Measurements from ENCODE around the gene ACSL1.

ACSL1 gene, protein sequence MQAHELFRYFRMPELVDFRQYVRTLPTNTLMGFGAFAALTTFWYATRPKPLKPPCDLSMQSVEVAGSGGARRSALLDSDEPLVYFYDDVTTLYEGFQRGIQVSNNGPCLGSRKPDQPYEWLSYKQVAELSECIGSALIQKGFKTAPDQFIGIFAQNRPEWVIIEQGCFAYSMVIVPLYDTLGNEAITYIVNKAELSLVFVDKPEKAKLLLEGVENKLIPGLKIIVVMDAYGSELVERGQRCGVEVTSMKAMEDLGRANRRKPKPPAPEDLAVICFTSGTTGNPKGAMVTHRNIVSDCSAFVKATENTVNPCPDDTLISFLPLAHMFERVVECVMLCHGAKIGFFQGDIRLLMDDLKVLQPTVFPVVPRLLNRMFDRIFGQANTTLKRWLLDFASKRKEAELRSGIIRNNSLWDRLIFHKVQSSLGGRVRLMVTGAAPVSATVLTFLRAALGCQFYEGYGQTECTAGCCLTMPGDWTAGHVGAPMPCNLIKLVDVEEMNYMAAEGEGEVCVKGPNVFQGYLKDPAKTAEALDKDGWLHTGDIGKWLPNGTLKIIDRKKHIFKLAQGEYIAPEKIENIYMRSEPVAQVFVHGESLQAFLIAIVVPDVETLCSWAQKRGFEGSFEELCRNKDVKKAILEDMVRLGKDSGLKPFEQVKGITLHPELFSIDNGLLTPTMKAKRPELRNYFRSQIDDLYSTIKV

DNA sequence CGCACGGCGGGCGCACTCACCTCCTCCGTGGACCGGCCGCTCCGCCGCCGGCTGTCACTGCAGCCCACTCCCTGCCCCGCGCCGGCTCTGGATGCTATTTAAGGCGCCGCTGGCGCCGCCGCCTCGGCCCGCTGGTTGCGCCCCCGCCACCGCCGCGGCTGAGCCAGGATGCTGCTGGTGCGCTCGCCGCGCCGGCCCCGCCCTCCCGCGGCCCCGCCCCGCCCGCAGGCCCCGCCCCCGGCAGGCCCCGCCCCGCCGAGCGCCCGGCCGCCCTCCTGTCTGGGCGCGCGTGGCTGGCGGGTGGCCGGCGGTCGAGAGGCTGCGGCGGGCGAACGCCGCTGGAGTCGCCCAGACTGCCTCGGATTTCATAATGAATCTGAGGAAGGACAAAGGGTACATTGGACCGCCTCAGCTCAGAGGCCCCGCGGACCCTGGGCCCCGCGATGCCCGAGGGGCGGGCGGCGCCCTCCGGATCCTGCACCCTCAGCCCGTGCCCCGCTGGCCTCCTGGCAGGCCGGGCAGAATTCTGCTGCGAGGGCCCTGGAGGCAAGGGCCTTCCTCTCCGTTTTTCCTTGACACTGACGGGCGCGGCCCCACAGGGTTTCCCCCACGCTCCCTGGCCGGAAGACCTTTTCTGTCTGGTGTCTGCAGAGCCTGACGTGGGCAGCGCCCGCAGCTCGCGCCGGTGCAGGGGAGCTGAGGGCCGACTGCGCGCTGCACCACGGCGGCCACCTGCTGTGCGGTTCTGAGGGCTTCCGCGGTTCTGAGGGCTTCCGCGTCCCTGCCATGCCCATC lies at the start of gene ACSL1:
Gene ACSL1 (minus strand): TSS at position 73 of the 795 bp plus-strand sequence. CDS start 22,454 bp downstream, outside the sequence.
- peak; percentile 15 for DNase-seq

DNA sequence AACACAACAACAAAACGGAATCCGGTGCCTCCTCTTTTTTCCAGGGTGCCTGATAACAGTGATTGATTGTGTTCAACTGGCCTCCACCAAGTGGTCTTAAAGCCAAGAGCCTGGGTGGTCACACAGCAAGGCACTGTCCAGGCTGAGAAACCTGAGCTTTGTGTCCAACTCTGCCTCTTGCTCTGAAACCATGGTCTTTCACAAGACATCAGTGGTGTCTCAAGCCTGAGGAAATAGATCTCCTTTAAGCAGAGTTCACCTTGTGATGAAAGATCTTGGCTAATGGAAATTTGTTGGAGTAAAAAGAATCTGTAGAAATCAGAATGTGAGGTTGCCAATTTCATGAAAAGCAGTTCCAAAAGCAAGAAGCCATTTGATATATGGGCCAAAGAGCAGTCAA lies 47.3 kb upstream of the ACSL1 start:
- no peak for DNase-seq

DNA sequence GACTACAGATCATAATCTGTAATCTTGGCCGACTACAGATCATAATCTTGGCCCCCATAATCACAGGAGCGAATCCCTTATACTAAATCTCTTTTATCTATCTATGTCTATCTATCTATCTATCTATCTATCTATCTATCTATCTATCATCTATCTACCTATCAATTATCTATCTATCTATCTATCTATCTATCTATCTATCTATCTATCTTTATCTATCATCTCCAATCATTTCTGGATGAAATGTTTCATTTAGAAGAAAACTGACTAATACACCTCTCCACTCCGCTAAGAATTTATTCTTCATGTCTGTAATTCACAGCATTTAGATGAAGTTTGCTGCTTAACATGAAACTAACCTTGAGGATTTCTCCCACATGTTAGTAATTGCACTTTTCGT lies 45.0 kb upstream of the ACSL1 start:
- no peak for DNase-seq

DNA sequence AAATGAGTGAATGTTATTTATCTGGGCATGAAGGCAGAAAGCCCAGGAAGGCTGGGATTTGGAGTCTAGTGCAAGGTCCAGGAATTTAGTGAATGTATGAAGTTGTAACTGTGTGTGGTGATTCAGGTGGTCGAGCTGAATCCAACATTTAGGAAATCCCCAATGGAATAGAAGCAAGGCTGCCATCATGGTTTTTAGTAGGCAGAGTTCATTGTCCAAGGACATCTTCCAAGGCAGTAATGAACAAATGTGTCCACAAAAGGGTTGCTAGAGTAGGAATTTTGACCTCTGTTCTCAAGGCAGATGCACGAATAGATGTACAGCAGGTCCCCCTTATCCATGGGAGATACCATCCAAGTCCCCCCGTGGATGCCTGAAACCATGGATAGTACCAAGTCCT lies 42.9 kb upstream of the ACSL1 start:
- no peak for DNase-seq

DNA sequence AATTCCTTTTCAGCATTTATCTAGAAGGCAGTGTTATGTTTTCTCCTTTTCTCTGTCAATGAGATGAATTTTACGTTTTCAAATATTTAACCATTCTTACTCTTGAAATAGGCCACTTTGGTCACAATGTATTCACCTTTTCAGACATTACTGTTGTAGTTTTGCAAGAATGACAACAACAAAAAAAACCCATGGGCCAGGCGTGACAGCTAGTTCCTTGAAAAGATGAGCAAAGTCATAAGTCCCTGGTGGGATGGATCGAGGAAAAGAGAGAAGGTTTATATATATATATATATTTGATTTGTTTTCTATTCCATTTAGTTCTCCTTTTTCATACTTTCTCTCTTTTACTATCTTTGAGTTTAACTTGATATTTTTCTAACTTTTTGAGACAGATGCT lies 38.1 kb upstream of the ACSL1 start:
- DNase-seq = no peak

DNA sequence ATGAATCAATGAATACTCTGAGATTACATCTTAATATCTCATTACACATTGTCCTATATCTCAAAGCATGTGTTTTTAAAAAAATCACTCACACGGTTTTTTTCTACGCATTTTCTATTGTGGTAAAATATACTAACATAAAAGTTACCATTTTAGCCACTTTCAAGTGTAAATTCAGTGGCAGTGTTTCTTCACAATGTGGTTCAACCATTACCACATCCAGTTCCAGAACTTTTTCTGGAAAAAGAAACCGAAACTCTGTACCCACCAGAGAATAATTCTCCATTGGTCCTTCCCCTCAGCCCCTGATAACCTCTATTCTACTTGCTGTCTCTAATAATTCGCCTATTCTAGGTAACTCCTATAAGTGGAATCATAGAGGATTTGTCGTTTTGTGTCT lies 35.3 kb upstream of the ACSL1 start:
- no peak for DNase-seq

DNA sequence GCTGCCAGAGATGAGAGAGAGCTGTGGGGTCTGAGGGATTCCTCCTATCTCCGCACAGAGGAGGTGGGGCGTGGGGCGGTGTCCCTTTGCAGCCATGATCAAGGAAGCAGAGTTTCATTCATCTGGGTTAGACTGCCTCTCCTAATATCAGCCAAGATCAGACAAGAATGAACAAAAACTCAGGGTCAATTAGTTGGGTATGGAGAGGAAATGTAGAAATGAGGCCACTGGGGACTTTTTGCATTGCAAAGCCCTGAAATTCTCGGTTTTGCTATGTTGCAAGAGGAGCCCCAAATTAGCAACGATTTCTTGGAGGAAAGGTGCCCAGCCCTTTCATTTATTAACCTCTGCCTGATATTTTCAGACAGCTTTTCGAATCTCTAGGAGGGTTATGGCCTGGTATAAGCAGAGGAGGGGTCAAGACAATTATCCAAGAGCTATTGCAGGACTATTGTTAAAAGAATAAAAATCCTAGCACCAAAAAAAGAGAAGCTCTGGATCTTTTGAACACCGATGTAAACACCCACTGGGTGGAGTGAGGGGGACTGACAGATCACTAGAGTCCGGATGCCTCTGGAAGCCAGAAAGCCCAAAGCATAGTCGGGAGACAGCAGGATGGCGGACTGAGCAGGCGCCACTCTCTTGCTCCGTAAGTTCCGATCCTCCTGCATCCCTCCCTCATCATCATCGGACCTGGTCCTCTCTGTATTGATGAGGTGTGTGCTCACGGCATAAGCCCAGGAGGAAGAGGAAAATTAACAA lies 34.4 kb upstream of the ACSL1 start:
- DNase-seq = no peak

DNA sequence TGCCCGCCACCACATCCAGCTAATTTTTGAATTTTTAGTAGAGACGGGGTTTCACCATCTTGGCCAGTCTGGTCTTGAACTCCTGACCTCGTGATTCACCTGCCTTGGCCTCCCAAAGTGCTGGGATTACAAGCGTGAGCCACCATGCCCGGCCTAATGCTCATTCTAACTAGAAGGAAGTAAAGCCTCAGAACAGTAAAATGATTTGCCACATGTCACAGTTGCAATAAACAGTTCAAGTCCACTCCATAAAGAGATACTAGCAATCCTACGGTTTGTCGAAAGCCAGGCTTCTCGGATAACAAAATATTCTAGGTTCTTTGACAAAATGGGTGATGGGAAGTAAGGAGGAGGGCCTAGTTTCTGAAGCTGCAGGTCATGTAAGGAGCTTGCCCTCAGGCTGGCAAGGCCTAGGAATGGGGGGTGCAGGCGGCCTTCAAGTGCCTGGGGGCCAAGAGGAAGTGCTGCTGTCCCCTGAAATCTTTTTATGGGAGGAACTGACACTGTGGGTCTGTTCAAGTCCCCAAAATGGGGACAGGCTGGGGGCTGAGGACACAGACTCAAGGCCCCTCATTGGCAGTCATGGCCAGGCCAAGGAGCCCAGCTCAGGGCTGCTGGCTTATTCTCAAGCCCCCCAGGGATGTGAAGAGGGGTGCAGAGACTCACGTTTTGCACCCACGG lies 31.8 kb upstream of the ACSL1 start:
- DNase-seq = no peak

DNA sequence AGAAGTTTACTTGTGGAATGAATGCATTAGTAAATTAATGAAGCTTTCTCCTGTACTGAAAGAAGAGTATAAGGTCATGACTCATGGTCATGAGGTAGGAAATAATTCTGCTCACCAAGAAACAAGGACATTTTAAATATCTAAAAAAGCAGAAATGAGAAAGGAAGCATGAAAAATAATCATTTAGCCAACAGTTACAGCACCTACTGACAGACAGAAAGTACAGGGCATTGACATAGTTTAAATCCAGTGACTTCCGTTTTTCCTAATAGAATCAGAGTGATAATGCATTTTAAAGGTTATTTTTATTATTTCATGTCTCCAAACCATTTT lies 30.5 kb upstream of the ACSL1 start:
- no peak for DNase-seq

DNA sequence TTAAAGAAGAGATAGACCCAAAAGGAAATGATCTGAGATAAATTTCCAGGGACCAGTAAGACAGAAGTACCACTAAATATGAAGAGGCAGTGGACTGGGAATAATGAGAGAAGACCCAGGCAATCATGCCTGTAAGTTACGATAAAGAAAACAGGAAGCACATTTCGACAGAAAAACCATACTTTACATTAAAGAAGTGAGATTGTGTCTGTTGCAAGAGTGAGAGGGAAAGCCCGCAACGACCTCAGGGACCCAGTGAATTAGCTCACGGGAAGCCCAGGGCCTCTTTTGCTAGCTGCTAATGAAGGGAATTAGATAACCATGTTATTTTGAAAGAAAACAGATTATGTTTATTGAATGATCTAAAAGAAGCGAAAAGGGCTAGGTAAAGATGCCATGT lies 28.9 kb upstream of the ACSL1 start:
- DNase-seq = no peak

DNA sequence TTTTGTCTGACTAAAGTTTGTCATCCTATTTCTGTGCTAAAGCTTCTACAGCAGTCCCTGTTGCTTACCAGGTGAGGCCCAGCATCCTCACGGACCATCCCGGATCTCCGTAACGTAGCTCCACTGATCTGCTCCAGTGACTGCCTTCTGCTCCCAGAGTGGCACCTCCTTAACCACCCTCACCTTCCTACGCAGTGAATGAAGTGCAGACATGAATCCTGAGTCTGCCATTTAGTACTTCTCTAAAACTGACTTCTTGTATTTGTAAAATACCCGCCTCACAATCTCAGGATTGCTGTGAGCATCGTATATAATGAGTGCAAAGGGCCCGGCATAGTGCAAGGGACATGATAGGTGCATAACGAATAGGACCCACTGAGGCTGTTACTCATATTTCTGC lies 27.7 kb upstream of the ACSL1 start:
- DNase-seq = no peak

DNA sequence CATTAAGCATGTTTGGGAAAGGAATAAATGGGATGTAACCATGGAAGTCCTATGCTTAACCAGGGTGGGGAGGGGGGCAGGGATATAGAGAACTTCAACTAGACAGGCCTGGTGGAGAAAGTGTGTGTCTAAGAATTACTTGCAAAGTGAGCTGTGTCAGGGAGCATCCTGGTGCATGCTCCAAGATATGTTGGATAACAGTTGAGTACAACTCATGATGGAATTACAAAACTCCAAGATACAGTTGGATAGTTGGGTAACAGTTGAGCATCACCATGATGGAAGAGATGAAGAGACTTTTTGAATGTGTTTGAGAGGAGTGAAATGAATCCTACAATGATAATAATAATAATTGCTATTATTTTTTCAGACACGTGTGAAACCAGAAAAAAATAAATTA lies 26.1 kb upstream of the ACSL1 start:
- no peak for DNase-seq

DNA sequence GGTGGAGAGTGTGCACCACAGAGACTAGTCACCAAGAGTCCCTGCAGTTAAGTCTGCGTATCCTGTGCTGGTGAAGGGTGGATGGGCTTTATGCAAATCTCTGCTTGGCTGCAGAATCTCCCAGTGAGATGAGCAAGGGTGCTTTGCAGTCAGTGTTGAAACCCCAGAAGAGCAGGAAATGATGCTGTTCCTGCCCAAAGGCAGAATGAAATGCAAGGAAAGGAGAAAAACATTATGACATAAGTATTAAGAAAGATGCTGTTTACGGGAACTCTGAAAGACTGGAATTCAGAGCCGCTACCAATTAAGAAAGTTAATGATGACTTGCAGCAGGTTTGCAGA lies 25.4 kb upstream of the ACSL1 start:
- no peak for DNase-seq

DNA sequence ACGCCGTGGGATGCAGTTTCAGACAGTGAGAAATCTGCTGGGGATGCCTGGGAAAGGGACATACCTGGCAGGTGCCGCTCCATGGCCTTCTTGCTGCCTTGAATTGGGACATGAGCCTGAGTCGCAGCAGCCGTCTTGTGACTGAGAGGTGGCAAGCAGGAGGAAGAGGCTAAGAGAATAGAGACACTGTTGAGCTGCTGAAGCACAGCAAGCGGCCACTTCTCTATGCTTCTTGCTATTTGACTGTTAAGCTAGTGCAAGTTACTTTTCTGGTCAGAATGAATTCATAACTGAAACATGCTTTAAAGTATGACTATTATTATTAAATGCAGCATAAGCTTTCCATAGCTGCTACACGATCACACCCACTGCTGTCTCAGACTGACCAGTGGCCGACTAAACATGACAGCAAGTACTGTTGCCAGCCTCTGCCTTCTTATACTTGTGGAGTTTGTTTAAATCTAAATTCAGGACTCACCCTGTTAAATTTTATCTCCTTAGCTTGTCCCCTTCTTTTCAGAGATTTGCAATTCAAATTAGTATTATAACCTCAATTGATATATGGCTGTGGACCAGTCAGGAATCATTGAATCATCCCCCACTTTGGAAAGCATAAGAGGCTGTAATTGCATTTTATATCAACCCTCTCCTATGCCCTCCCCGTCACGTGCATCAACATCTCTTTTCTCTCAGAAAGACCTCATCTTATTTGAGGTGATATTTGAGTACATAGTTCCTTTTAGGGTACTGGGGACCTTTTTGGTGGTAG lies 24.8 kb upstream of the ACSL1 start:
- no peak for DNase-seq

DNA sequence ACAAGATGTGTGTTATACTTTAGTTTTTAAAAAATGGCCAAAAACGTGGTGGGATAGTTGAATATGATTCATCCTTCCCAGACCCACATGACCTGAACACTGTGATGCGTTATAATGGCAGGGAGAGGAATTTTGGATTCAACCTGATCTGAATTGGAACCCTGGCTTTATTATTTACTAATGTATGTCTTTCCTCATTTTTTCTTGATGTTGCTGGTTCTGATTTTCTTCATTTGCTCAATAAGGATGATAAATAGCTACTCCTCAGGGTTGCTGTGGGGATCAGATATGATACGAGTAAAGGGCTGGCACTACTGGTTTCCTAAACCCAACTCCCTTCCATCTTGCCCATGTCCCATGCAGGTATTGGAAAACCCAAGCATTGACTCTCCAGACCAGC lies 24.2 kb upstream of the ACSL1 start:
- DNase-seq = no peak

DNA sequence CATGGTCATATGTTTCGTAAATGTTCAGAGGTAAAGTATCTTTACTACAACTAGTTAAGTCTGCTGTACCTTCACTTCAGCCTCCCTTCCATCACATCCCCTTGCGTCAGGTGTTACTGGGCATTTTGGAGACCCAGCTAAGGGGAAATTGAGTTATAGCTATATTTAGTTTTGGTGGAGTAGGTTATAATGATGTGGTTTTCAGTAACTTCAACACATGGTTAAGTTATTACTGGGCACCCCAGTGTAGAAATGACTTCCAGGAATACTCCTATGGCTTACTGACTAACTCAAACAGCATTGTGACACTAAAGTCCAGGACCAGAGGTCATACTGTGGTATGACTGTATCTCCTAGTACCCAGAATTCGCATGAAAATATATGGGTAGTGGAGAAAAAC lies 23.4 kb upstream of the ACSL1 start:
- no peak for DNase-seq

DNA sequence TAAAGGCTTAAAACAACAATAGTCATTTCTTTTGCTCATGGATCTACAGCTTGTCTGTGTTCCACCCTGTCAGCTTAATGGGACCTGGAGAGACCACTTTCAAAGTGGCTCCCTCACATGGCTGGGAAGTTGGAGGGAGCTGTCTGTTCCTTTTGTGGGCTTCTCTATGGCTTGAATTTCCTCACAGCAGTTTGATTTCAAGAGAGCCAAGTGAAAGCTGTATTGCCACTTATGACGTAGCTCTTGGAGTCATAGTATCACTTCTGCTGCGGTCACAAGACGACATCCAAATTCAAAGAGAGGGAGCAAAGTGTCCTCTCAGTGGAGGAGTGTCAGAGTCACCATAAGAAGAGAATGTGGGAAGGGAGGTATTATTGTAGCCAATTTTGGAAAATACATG lies 22.7 kb upstream of the ACSL1 start:
- no peak for DNase-seq

DNA sequence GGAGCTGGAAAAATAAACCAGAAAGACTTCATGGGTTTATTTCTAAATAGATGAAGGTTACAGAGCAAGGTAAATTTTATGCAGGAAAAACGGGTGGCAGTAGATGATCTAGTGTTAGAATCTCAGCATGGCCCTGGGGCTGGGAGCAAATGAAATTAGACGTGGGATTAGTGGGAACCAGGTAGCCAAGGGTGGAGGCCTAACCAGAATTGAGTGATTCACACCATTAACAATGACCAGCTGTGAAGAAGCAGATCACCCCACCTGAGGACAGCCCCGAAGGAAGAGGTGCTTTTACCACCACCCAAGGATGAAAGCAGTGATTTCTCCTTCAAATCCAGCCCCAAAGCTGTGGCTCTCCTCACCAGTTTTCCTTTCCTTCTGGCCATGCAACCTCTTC lies 20.8 kb upstream of the ACSL1 start:
- no peak for DNase-seq

DNA sequence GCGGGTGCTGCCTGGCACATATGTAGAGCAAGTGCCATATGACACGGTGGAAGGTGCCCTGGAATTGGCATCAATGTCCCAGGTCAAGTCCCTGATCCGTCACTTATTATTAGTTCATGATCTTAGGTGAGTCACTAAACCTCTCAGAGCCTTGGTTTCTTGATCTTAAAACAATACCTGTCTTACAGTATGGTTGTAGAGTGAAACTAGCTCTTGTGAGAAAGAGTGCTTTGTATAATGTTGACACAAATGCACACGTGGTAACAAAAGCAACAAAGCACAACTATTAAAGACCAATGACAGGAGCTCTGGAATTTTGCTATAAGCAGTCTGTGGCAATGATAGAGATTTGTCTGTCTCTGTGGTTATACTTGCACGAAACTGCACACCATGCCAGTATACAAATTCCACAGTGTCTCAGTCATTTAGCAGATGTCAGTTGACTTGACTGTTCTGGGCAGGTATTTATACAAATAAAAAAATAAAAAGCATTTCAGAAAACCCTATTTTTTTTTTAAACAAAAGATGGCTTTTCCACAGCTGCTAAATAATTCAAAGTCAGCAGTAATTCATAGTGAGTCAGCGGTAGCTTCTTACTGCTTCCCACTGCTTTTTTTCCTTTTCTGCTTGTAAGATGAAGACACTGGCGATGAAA lies 19.7 kb upstream of the ACSL1 start:
- no peak for DNase-seq

DNA sequence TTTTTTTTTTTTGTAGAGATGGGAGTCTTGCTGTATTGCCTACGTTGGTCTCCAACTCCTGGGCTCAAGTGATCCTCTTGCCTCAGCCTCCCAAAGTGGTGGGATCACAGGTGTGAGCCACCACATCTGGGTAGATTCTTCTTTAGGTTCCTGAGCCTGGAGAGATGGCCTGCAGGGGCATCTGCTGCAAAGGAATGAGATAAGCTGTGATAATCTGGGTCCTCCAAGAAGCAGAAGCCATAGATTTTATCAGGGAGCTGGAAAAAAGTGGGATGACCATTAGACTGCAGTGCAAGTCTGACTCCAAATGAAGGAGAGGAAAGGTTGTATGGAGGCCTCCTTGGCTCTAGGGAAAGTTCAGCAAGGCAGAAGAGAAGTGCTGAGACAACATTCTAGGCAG lies 19.0 kb upstream of the ACSL1 start:
- no peak for DNase-seq

DNA sequence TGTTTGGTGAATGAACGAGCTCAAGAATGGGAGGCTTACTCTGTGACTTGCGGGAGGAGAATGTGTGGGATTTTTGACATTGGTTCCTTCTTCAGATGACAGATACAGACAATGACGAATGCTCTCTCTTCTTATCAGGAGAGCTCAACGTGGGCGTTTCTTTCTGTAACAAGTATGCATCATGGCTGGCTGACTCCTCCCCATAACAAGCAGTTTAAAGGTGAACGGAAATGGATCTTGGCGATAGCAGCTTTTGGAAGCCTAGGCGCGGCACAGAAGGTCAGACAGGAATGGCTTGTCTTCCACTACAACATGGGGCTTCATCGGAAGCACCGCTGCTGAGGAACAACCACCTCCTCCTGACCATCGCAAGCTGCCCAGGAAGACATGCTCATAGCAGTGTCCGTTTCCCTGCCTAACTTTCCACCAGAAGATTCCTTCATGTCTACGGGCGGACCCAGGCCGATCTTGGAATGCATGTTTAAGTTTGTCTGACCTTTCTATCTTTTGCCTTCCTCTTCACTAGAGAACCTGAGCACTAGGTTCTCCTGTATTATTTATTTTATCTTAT lies 18.3 kb upstream of the ACSL1 start:
- DNase-seq = no peak
